Muscle layer of duodenum (tissue), 2 donors: ENCODE results near the gene SPNS2.

Source experiments
- H3K27ac ChIP-seq: one replicate; pipeline ENCODE4 v1.7.0; 2013; ENCODE audit warnings: mild to moderate bottlenecking, low read length
- H3K27me3 ChIP-seq: one replicate; pipeline ENCODE4 v1.7.0; 2013; ENCODE audit warnings: low read depth, mild to moderate bottlenecking, control low read depth, low read length
- H3K36me3 ChIP-seq, 2 donors: one replicate each; pipeline ENCODE4 v1.7.0; 2013; ENCODE audit warnings: low read length in 2 of 2, control low read depth in 1 of 2, mild to moderate bottlenecking in 1 of 2; ENCODE audit not compliant: insufficient read depth in 2 of 2, control insufficient read depth in 1 of 2
- H3K4me1 ChIP-seq, 2 donors: one replicate each; pipeline ENCODE4 v1.7.0; 2013; ENCODE audit warnings: low read length in 2 of 2, mild to moderate bottlenecking in 2 of 2, control low read depth in 1 of 2, moderate library complexity in 1 of 2; ENCODE audit not compliant: insufficient read depth in 2 of 2, control insufficient read depth in 1 of 2
- H3K4me3 ChIP-seq, 2 donors: one replicate each; pipeline ENCODE4 v1.7.0; 2013; ENCODE audit warnings: low read length in 2 of 2, low read depth in 1 of 2, mild to moderate bottlenecking in 1 of 2
- H3K9me3 ChIP-seq, 2 donors: one replicate each; pipeline ENCODE4 v1.7.0; 2013; ENCODE audit warnings: low read length in 2 of 2, control low read depth in 1 of 2, mild to moderate bottlenecking in 1 of 2; ENCODE audit not compliant: control insufficient read depth in 1 of 2
- donor health status: healthy.

Gene SPNS2

GRCh38 chr17:4515501-4515900 is 16.8 kb downstream of the SPNS2 start:
- Histone ChIP-seq H3K36me3 (no peaks in the 10 kb centered on the region), H3K9me3 (no peaks in the 10 kb centered on the region), H3K27me3 (no peaks in the 10 kb centered on the region), H3K27ac (no peak overlapping the region), H3K4me1 (peaks cover 0 to 3% of the 10 kb centered on the region in 2 donors), H3K4me3 (no peak overlapping the region)

GRCh38 chr17:4516735-4517134 is 18.1 kb downstream of the SPNS2 start:
- no peak overlapping the region for H3K4me3 ChIP-seq
- H3K27me3 ChIP-seq = no peaks in the 10 kb centered on the region
- peaks cover 3 to 4% of the 10 kb centered on the region in 2 donors for H3K4me1 ChIP-seq
- H3K27ac ChIP-seq = no peak overlapping the region
- no peaks in the 10 kb centered on the region for H3K9me3 ChIP-seq
- no peaks in the 10 kb centered on the region for H3K36me3 ChIP-seq

- Histone ChIP-seq H3K27ac (peak overlapping the region; percentile 31), H3K36me3 (no peaks in the 10 kb centered on the region), H3K27me3 (no peaks in the 10 kb centered on the region), H3K9me3 (no peaks in the 10 kb centered on the region), H3K4me1 (peaks cover 3 to 4% of the 10 kb centered on the region in 2 donors), H3K4me3 (no peak overlapping the region)
These were observed 20.2 kb downstream of the SPNS2 start for GRCh38 chr17:4518901-4519300.

GRCh38 chr17:4519361-4519788 is 20.7 kb downstream of the SPNS2 start:
- Histone ChIP-seq H3K9me3 (no peaks in the 10 kb centered on the region), H3K36me3 (no peaks in the 10 kb centered on the region), H3K4me3 (no peak overlapping the region), H3K27me3 (no peaks in the 10 kb centered on the region), H3K4me1 (peaks cover 3 to 4% of the 10 kb centered on the region in 2 donors), H3K27ac (peak overlapping the region; percentile 51)

- H3K27me3 ChIP-seq = no peaks in the 10 kb centered on the region
- H3K4me1 ChIP-seq = peaks cover 3 to 4% of the 10 kb centered on the region in 2 donors
- no peaks in the 10 kb centered on the region for H3K9me3 ChIP-seq
- no peaks in the 10 kb centered on the region for H3K36me3 ChIP-seq
- no peak overlapping the region for H3K4me3 ChIP-seq
- peak overlapping the region; percentile 51 for H3K27ac ChIP-seq
These were observed 21.6 kb downstream of the SPNS2 start for GRCh38 chr17:4520060-4520893.

GRCh38 chr17:4520894-4521600 is 22.4 kb downstream of the SPNS2 start:
- H3K4me1 ChIP-seq = peaks cover 3 to 4% of the 10 kb centered on the region in 2 donors
- H3K4me3 ChIP-seq = no peak overlapping the region
- no peak overlapping the region for H3K27ac ChIP-seq
- no peaks in the 10 kb centered on the region for H3K36me3 ChIP-seq
- H3K27me3 ChIP-seq = no peaks in the 10 kb centered on the region
- no peaks in the 10 kb centered on the region for H3K9me3 ChIP-seq

GRCh38 chr17:4522661-4523060 is 24.0 kb downstream of the SPNS2 start:
- H3K9me3 ChIP-seq = no peaks in the 10 kb centered on the region
- no peak overlapping the region for H3K27ac ChIP-seq
- H3K36me3 ChIP-seq = no peaks in the 10 kb centered on the region
- H3K27me3 ChIP-seq = no peaks in the 10 kb centered on the region
- H3K4me1 ChIP-seq = peaks cover 3 to 4% of the 10 kb centered on the region in 2 donors
- H3K4me3 ChIP-seq = no peak overlapping the region

GRCh38 chr17:4523946-4524345 is 25.3 kb downstream of the SPNS2 start:
- Histone ChIP-seq H3K27me3 (no peaks in the 10 kb centered on the region), H3K4me1 (peaks cover 3 to 4% of the 10 kb centered on the region in 2 donors), H3K27ac (no peak overlapping the region), H3K9me3 (no peaks in the 10 kb centered on the region), H3K4me3 (no peak overlapping the region), H3K36me3 (no peaks in the 10 kb centered on the region)

GRCh38 chr17:4525691-4526397 is 27.2 kb downstream of the SPNS2 start:
- H3K4me3 ChIP-seq = no peak overlapping the region
- H3K9me3 ChIP-seq = no peaks in the 10 kb centered on the region
- no peak overlapping the region for H3K27ac ChIP-seq
- no peaks in the 10 kb centered on the region for H3K27me3 ChIP-seq
- H3K4me1 ChIP-seq = peaks cover 0 to 4% of the 10 kb centered on the region in 2 donors
- no peaks in the 10 kb centered on the region for H3K36me3 ChIP-seq

- Histone ChIP-seq H3K4me3 (no peak overlapping the region), H3K27me3 (no peaks in the 10 kb centered on the region), H3K27ac (no peak overlapping the region), H3K9me3 (no peaks in the 10 kb centered on the region), H3K4me1 (no peaks in the 10 kb centered on the region), H3K36me3 (no peaks in the 10 kb centered on the region)
These were observed 28.5 kb downstream of the SPNS2 start for GRCh38 chr17:4527134-4527533.

GRCh38 chr17:4527566-4528125 is 29.0 kb downstream of the SPNS2 start:
- no peaks in the 10 kb centered on the region for H3K4me1 ChIP-seq

More at GRCh38 chr17:4527566-4528125, 29.0 kb downstream of the SPNS2 start:
- H3K36me3 ChIP-seq = no peaks in the 10 kb centered on the region
- no peaks in the 10 kb centered on the region for H3K27me3 ChIP-seq
- no peaks in the 10 kb centered on the region for H3K9me3 ChIP-seq
- no peak overlapping the region for H3K27ac ChIP-seq
- no peak overlapping the region for H3K4me3 ChIP-seq
